WTC11 (cell line): Measurements from ENCODE around the gene SAMD3. TPM values are rescaled to one million over a fixed set of nuclear protein-coding genes. Genes with fewer than 3 reads are reported as not detected.
"Not testable (repeated sequence)": the region's sequence is repeated elsewhere in the genome, so short reads cannot be mapped to it uniquely, and the experiment has no call there.

Experiments used
- ATAC-seq: fragments of 200-7000 bp; cut with Tn5 transposase; 2 replicates; pipeline ENCODE4 v1.10.0; 2021; ENCODE audit warnings: mild to moderate bottlenecking, moderate library complexity
- CTCF ChIA-PET: fragments of 300-600 bp; sonication (Branson Sonifier 250); formaldehyde crosslinking; loops from one replicate; lab custom pipeline; 2021; ENCODE audit warnings: antibody characterized with exemption; lab: Charles Lee
- POLR2A ChIA-PET: fragments of 350-600 bp; sonication (Branson Sonifier 250); formaldehyde crosslinking; loops from one replicate; lab custom pipeline; 2021; ENCODE audit warnings: antibody characterized with exemption; lab: Charles Lee
- DNase-seq: peaks from one replicate; pipeline ENCODE4 v3.0.0; 2021; ENCODE audit warnings: low spot score
- H3K27ac Mint-ChIP-seq: 2 replicates; pipeline ENCODE4 v1.8.0; 2021; ENCODE audit warnings: mixed read lengths
- H3K27me3 Mint-ChIP-seq: 2 replicates; pipeline ENCODE4 v1.8.0; 2021; ENCODE audit warnings: low read depth, mild to moderate bottlenecking, moderate library complexity, mixed read lengths
- H3K36me3 Mint-ChIP-seq: 2 replicates; pipeline ENCODE4 v1.8.0; 2021; ENCODE audit warnings: mixed read lengths
- H3K4me1 Mint-ChIP-seq: 2 replicates; pipeline ENCODE4 v1.8.0; 2022; ENCODE audit warnings: mixed read lengths
- H3K4me3 Mint-ChIP-seq: 2 replicates; pipeline ENCODE4 v1.8.0; 2021; ENCODE audit warnings: mild to moderate bottlenecking, moderate library complexity, mixed read lengths
- H3K9me3 Mint-ChIP-seq: 2 replicates; pipeline ENCODE4 v1.8.0; 2021; ENCODE audit warnings: mixed read lengths
- ARID4B ChIP-seq: sonication (generic); formaldehyde crosslinking; IDR thresholded peaks from 2 replicates; pipeline ENCODE4 v1.8.0; 2023; ENCODE audit warnings: missing genetic modification reagents, mild to moderate bottlenecking, borderline replicate concordance
- CDX4 ChIP-seq: fragments of 250-450 bp; sonication (Bioruptor Pico); IDR thresholded peaks from 2 replicates; pipeline ENCODE4 v1.9.0; 2021; ENCODE audit warnings: moderate library complexity, mild to moderate bottlenecking, inconsistent platforms, borderline replicate concordance
- E2F4 ChIP-seq: sonication (generic); formaldehyde crosslinking; IDR thresholded peaks from 2 replicates; pipeline ENCODE4 v1.8.1; 2022; ENCODE audit warnings: low read depth, mild to moderate bottlenecking, moderate library complexity, missing genetic modification reagents, borderline replicate concordance
- ERG ChIP-seq: fragments of 250-450 bp; sonication (Bioruptor Pico); IDR thresholded peaks from 2 replicates; pipeline ENCODE4 v1.8.0; 2021; ENCODE audit warnings: mild to moderate bottlenecking
- FOXP4 ChIP-seq: sonication (generic); formaldehyde crosslinking; IDR thresholded peaks from 2 replicates; pipeline ENCODE4 v1.8.0; 2022; ENCODE audit warnings: mild to moderate bottlenecking, missing genetic modification reagents
- HMGXB4 ChIP-seq: sonication (generic); formaldehyde crosslinking; IDR thresholded peaks from 2 replicates; pipeline ENCODE4 v1.8.1; 2023; ENCODE audit warnings: mild to moderate bottlenecking, moderate library complexity, missing genetic modification reagents
- KAT7 ChIP-seq: sonication (generic); formaldehyde crosslinking; IDR thresholded peaks from 2 replicates; pipeline ENCODE4 v1.8.1; 2023; ENCODE audit warnings: missing genetic modification reagents, mild to moderate bottlenecking, borderline replicate concordance
- MAX ChIP-seq: sonication (generic); formaldehyde crosslinking; IDR thresholded peaks from 2 replicates; pipeline ENCODE4 v1.8.0; 2022; ENCODE audit warnings: mild to moderate bottlenecking, missing genetic modification reagents
- TEAD4 ChIP-seq: sonication (generic); formaldehyde crosslinking; IDR thresholded peaks from 2 replicates; pipeline ENCODE4 v1.8.0; 2022; ENCODE audit warnings: mild to moderate bottlenecking, missing genetic modification reagents
- TP53 ChIP-seq: sonication (generic); formaldehyde crosslinking; IDR thresholded peaks from 2 replicates; pipeline ENCODE4 v1.8.1; 2023; ENCODE audit warnings: mild to moderate bottlenecking, missing genetic modification reagents
- ZBTB21 ChIP-seq: sonication (generic); formaldehyde crosslinking; IDR thresholded peaks from 2 replicates; pipeline ENCODE4 v1.8.1; 2023; ENCODE audit warnings: mild to moderate bottlenecking, missing genetic modification reagents, borderline replicate concordance
- ZNF512 ChIP-seq: sonication (generic); formaldehyde crosslinking; IDR thresholded peaks from 2 replicates; pipeline ENCODE4 v1.8.1; 2022; ENCODE audit warnings: missing genetic modification reagents, borderline replicate concordance
- total RNA-seq: library from RNA; stranded (reverse); gene quantifications from 3 replicates; pipeline ENCODE4 v1.2.3, GENCODE V29; 2021

SAMD3 gene
- total RNA-seq, 1 experiment from 2014 or later: 1.2 TPM

GRCh38 chr6:130269969-130270635, 47.4 kb upstream of the SAMD3 start (continued):
- no peak for TF ChIP-seq ARID4B (CRISPR knock-in tag)
- TF ChIP-seq CDX4 (CRISPR knock-in tag): no peak
- TF ChIP-seq ZNF512 (CRISPR knock-in tag): no peak
- TF ChIP-seq ERG (CRISPR knock-in tag): no peak

GRCh38 chr6:130265553-130265952, 42.8 kb upstream of the SAMD3 start:
- CTCF ChIA-PET, DNase-seq, H3K4me1 Mint-ChIP-seq, ATAC-seq, H3K27ac Mint-ChIP-seq, H3K27me3 Mint-ChIP-seq, H3K4me3 Mint-ChIP-seq, POLR2A ChIA-PET: not testable (repeated sequence)
- Mint-ChIP-seq H3K9me3 (peaks cover 54% of the 10 kb centered on the region), H3K36me3 (peaks cover 32% of the 10 kb centered on the region)

GRCh38 chr6:130262008-130262407, 39.3 kb upstream of the SAMD3 start:
- DNase-seq: no peak
- no peaks in the 10 kb centered on the region for H3K4me1 Mint-ChIP-seq
- peaks cover 36% of the 10 kb centered on the region for H3K36me3 Mint-ChIP-seq
- ChIA-PET POLR2A (no interaction called here), CTCF (no interaction called here)
- no peak overlapping the region for H3K27ac Mint-ChIP-seq
- H3K27me3 Mint-ChIP-seq: no peaks in the 10 kb centered on the region; the same call in 1 of the 2 replicates
- no peak overlapping the region for H3K4me3 Mint-ChIP-seq
- peaks cover 66% of the 10 kb centered on the region for H3K9me3 Mint-ChIP-seq
- no peak for TF ChIP-seq FOXP4
- no peak for TF ChIP-seq KAT7 (CRISPR knock-in tag)
- no peak for TF ChIP-seq TEAD4
- no peak for TF ChIP-seq HMGXB4
- TF ChIP-seq TP53 (CRISPR knock-in tag): no peak
- TF ChIP-seq CDX4 (CRISPR knock-in tag): no peak
- TF ChIP-seq ZBTB21: no peak
- no peak for TF ChIP-seq MAX (CRISPR knock-in tag)
- no peak for TF ChIP-seq E2F4 (CRISPR knock-in tag)
- TF ChIP-seq, all 79 proteins: peak for 0
- ATAC-seq: no peak

GRCh38 chr6:130261558-130261957, 38.8 kb upstream of the SAMD3 start:
- peaks cover 32% of the 10 kb centered on the region for H3K36me3 Mint-ChIP-seq
- DNase-seq, H3K4me3 Mint-ChIP-seq, ATAC-seq, CTCF ChIA-PET, H3K27me3 Mint-ChIP-seq, H3K27ac Mint-ChIP-seq, POLR2A ChIA-PET, H3K4me1 Mint-ChIP-seq: not testable (repeated sequence)
- H3K9me3 Mint-ChIP-seq: peaks cover 66% of the 10 kb centered on the region
